HepG2 (cell line): ENCODE results near the gene ACSS3. TPM values are rescaled to one million over a fixed set of nuclear protein-coding genes. Genes with fewer than 3 reads are reported as not detected.
A peak's percentile ranks its signal among the peaks of the same experiment; 100 is the strongest.

Experiments used
- AHR ChIP-seq: IDR thresholded peaks from 2 replicates; pipeline ENCODE4 v1.6.1; 2018; ENCODE audit warnings: missing genetic modification reagents, missing compliant biosample characterization
- BRF2 ChIP-seq: sonication (generic); formaldehyde crosslinking; IDR thresholded peaks from 2 replicates; pipeline ENCODE4 v1.8.1; 2022; ENCODE audit warnings: mild to moderate bottlenecking, missing genetic modification reagents
- GATAD2A ChIP-seq: IDR thresholded peaks from 2 replicates; pipeline ENCODE4 v1.6.1; 2016
- HDAC1 ChIP-seq: sonication (generic); formaldehyde crosslinking; IDR thresholded peaks from 2 replicates; pipeline ENCODE4 v1.5.1; 2020; ENCODE audit warnings: mild to moderate bottlenecking, missing genetic modification reagents
- HDAC2 ChIP-seq: sonication (generic); formaldehyde crosslinking; IDR thresholded peaks from 2 replicates; pipeline ENCODE4 v1.4.0; 2020; ENCODE audit warnings: missing genetic modification reagents
- KAT7 ChIP-seq: IDR thresholded peaks from 2 replicates; pipeline ENCODE4 v1.6.1; 2018; ENCODE audit warnings: borderline replicate concordance, missing compliant biosample characterization
- KDM4B ChIP-seq: sonication (generic); formaldehyde crosslinking; IDR thresholded peaks from 2 replicates; pipeline ENCODE4 v1.4.0; 2020; ENCODE audit warnings: missing genetic modification reagents
- MAFF ChIP-seq: IDR thresholded peaks from 2 replicates; pipeline ENCODE4 v1.6.1; 2011; ENCODE audit warnings: low read depth, low read length, improper control_type of control experiment
- PCBP2 ChIP-seq: fragments of 200-400 bp; formaldehyde crosslinking; optimal IDR thresholded peaks from 2 replicates; pipeline ENCODE3; 2018; ENCODE audit warnings: low read length, low read depth; ENCODE audit not compliant: poor library complexity, severe bottlenecking
- PHF20 ChIP-seq: sonication (generic); formaldehyde crosslinking; IDR thresholded peaks from 2 replicates; pipeline ENCODE4 v1.5.0; 2020; ENCODE audit warnings: mild to moderate bottlenecking, missing genetic modification reagents
- RBAK ChIP-seq: sonication (generic); formaldehyde crosslinking; IDR thresholded peaks from 2 replicates; pipeline ENCODE4 v1.5.1; 2020; ENCODE audit warnings: mild to moderate bottlenecking, missing genetic modification reagents
- SALL1 ChIP-seq: sonication (generic); formaldehyde crosslinking; IDR thresholded peaks from 2 replicates; pipeline ENCODE4 v1.8.0; 2022; ENCODE audit warnings: mild to moderate bottlenecking, missing genetic modification reagents
- SCMH1 ChIP-seq: sonication (generic); formaldehyde crosslinking; IDR thresholded peaks from 2 replicates; pipeline ENCODE4 v1.9.0; 2021; ENCODE audit warnings: missing genetic modification reagents, mild to moderate bottlenecking, borderline replicate concordance
- SIX1 ChIP-seq: sonication (generic); formaldehyde crosslinking; IDR thresholded peaks from 2 replicates; pipeline ENCODE4 v1.4.0; 2020; ENCODE audit warnings: missing genetic modification reagents, borderline replicate concordance
- TCF7L2 ChIP-seq: IDR thresholded peaks from 2 replicates; pipeline ENCODE4 v1.6.1; 2011; ENCODE audit warnings: mild to moderate bottlenecking, low read depth, low read length, moderate library complexity
- THAP8 ChIP-seq: sonication (generic); formaldehyde crosslinking; IDR thresholded peaks from 2 replicates; pipeline ENCODE4 v1.5.1; 2020; ENCODE audit warnings: missing genetic modification reagents, mild to moderate bottlenecking, borderline replicate concordance
- XBP1 ChIP-seq: sonication (generic); formaldehyde crosslinking; IDR thresholded peaks from 2 replicates; pipeline ENCODE4 v1.5.0; 2020; ENCODE audit warnings: missing genetic modification reagents
- ZKSCAN1 ChIP-seq: fragments of 150-350 bp; IDR thresholded peaks from 2 replicates; pipeline ENCODE4 v1.6.1; 2014; ENCODE audit warnings: low read length
- ZNF264 ChIP-seq: sonication (generic); formaldehyde crosslinking; IDR thresholded peaks from 2 replicates; pipeline ENCODE4 v1.4.0; 2020; ENCODE audit warnings: missing genetic modification reagents
- ZNF362 ChIP-seq: sonication (generic); formaldehyde crosslinking; IDR thresholded peaks from 2 replicates; pipeline ENCODE4 v1.4.0; 2020; ENCODE audit warnings: missing genetic modification reagents, mild to moderate bottlenecking, borderline replicate concordance
- ZNF503 ChIP-seq: sonication (generic); formaldehyde crosslinking; IDR thresholded peaks from 2 replicates; pipeline ENCODE4 v1.4.0; 2020; ENCODE audit warnings: missing genetic modification reagents
- ZNF598 ChIP-seq: sonication (generic); formaldehyde crosslinking; IDR thresholded peaks from 2 replicates; pipeline ENCODE4 v1.5.1; 2020; ENCODE audit warnings: mild to moderate bottlenecking, missing genetic modification reagents, borderline replicate concordance
- polyA plus RNA-seq, 8 experiments: library from polyadenylated mRNA; depleted of rRNA in 3 of 8; stranded (reverse) in 7 of 8; unstranded in 1 of 8; fragments of >200 nt; fragmentation: Illumina TruSeq in 4 of 8; extraction: Trizol in 4 of 8; gene quantifications; 2 replicates each; pipeline versions ENCODE4 v1.2.1 to v1.2.3, GENCODE V29; 2011 to 2016; ENCODE audit warnings: low read depth in 4 of 8, missing spikeins in 1 of 8, mixed read lengths in 1 of 8; ENCODE audit not compliant: insufficient read depth in 1 of 8
- total RNA-seq, 5 experiments: library from RNA; depleted of rRNA; stranded (reverse); fragments of >200 nt; fragmentation: Illumina TruSeq; extraction: Trizol; gene quantifications; 2 replicates each; pipeline ENCODE4 v1.2.3, GENCODE V29; 2016; ENCODE audit warnings: low read depth in 1 of 5
- TF ChIP-seq, protein P1 (sequence below): sonication (generic); formaldehyde crosslinking; IDR thresholded peaks from 2 replicates; pipeline ENCODE4 v1.4.0; 2020; ENCODE audit warnings: missing genetic modification reagents

ACSS3 gene
- total and polyA plus RNA-seq, 2 of the 13 experiments (the other 11 are each of a cell fraction or from before 2014, with no cell fraction given): 79.5 to 86.3 TPM

DNA sequence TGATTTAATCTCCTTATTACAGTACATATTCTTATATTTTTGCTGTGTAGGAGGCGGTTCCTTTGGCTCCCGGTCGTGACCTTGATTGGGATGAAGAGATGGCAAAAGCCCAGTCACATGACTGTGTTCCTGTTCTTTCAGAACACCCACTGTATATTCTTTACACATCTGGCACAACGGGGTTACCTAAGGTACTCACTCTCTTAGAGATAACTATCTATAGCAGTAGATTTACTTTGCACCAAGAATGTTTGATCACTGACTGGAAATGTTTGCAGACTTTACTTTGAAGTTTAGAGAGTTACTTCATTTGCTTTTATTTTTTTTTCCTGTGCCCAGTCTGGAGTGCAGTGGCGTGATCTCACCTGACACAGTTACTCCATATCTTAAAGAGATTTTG lies 65.2 kb downstream of the ACSS3 start (continued):
- TF ChIP-seq SCMH1 (CRISPR knock-in tag) (no peak), XBP1 (CRISPR knock-in tag) (no peak), ZNF362 (peak; percentile 98), KAT7 (CRISPR knock-in tag) (peak; percentile 42; the same call in 1 of the 2 replicates), SIX1 (peak; percentile 83; the same call in 1 of the 2 replicates), THAP8 (CRISPR knock-in tag) (no peak), PCBP2 (no peak), KDM4B (CRISPR knock-in tag) (peak; percentile 72; the same call in 1 of the 2 replicates), HDAC2 (CRISPR knock-in tag) (peak; percentile 96), BRF2 (CRISPR knock-in tag) (no peak), ZKSCAN1 (no peak), ZNF264 (CRISPR knock-in tag) (0 out of 2 replicates have a peak, but pooled peaks have one; percentile 65), AHR (CRISPR knock-in tag) (no peak), RBAK (CRISPR knock-in tag) (no peak), ZNF598 (CRISPR knock-in tag) (no peak), ZNF503 (CRISPR knock-in tag) (peak; percentile 97), PHF20 (CRISPR knock-in tag) (no peak), HDAC1 (CRISPR knock-in tag) (peak; percentile 81), GATAD2A (peak; percentile 99), TCF7L2 (peak; percentile 96), MAFF (0 out of 2 replicates have a peak, but pooled peaks have one; percentile 1), SALL1 (CRISPR knock-in tag) (peak; percentile 85; the same call in 1 of the 2 replicates)
- TF ChIP-seq, protein P1, sequence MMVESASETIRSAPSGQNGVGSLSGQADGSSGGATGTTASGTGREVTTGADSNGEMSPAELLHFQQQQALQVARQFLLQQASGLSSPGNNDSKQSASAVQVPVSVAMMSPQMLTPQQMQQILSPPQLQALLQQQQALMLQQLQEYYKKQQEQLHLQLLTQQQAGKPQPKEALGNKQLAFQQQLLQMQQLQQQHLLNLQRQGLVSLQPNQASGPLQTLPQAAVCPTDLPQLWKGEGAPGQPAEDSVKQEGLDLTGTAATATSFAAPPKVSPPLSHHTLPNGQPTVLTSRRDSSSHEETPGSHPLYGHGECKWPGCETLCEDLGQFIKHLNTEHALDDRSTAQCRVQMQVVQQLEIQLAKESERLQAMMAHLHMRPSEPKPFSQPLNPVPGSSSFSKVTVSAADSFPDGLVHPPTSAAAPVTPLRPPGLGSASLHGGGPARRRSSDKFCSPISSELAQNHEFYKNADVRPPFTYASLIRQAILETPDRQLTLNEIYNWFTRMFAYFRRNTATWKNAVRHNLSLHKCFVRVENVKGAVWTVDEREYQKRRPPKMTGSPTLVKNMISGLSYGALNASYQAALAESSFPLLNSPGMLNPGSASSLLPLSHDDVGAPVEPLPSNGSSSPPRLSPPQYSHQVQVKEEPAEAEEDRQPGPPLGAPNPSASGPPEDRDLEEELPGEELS (CRISPR knock-in tag): peak; percentile 92
